Activated T-cell treated with anti-CD3 and anti-CD28 coated beads, Interleukin-2, amount 50 U/mL, for 72 hours (primary cell): ENCODE measurements around the gene SMARCD1. TPM values are rescaled to one million over a fixed set of nuclear protein-coding genes. Genes with fewer than 3 reads are reported as not detected.

Source experiments
- ATAC-seq, 2 donors: fragments of 150-1000 bp; cut with Tn5 transposase; replicated peaks in 1 of 2; 2 replicates each; pipeline ENCODE4 v1.10.0; 2021; ENCODE audit warnings: moderate library complexity in 2 of 2, mild to moderate bottlenecking in 1 of 2
- DNase-seq, 2 donors: peaks; one replicate each; pipeline ENCODE4 v3.0.0; 2021 to 2022; ENCODE audit warnings: mixed read lengths in 1 of 2
- H3K27ac Mint-ChIP-seq: one replicate; pipeline ENCODE4 v1.8.0; 2022; ENCODE audit warnings: mild to moderate bottlenecking, moderate library complexity, mixed read lengths
- H3K27me3 Mint-ChIP-seq: one replicate; pipeline ENCODE4 v1.8.0; 2022; ENCODE audit warnings: low read depth, mixed read lengths
- H3K36me3 Mint-ChIP-seq, 2 donors: one replicate each; pipeline ENCODE4 v1.8.0; 2022; ENCODE audit warnings: mixed read lengths in 2 of 2, mild to moderate bottlenecking in 1 of 2; ENCODE audit not compliant: insufficient read depth in 2 of 2
- H3K4me1 Mint-ChIP-seq: one replicate; pipeline ENCODE4 v1.8.0; 2022; ENCODE audit warnings: low read depth, mixed read lengths
- H3K4me3 Mint-ChIP-seq, 2 donors: one replicate each; pipeline ENCODE4 v1.8.0; 2022; ENCODE audit warnings: mild to moderate bottlenecking in 2 of 2, mixed read lengths in 2 of 2, moderate library complexity in 2 of 2
- H3K9me3 Mint-ChIP-seq, 2 donors: one replicate each; pipeline ENCODE4 v1.8.0; 2022; ENCODE audit warnings: mixed read lengths in 2 of 2
- total RNA-seq, 2 donors: library from RNA; stranded (reverse); gene quantifications; one replicate each; pipeline ENCODE4 v1.2.3, GENCODE V29; 2022

The SMARCD1 gene
- total RNA-seq, 2 donors from 2014 or later, result 91.0 to 111 TPM

DNA sequence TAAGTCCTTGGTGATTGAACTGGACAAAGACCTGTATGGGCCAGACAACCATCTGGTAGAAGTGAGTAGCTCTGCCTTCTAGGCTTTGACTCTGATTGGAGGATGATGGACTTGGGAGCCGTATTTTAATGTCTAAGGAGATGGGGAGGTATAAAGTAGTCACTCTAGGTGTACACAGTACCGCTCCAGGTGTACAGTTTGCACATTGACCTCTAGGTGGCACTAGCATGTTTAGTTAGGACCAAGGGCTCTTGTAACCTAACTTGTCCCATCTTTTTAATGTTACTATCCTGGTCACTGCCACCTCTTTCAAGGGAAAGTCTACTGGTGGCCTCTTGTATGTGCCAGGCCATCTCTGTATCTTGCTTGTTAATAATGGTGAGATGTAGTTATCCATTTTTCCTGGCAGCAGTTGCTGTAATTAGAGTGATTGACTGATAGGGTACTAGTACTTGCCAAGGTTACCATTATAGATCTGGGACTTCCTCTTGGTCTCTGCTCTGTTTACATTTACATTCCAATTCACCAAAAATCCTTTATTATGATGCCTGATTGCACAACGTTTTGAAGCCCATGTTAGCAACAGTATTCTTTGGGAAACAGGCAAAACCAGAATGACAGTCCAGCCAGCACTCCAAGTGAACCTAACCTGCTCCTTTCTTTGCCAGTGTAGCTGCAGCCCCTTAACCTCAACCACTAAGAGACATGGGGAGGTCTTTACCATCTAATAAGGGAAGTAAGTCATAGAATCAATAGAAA is 3.6 kb downstream of the SMARCD1 start:
- H3K9me3 Mint-ChIP-seq, result no peaks in the 10 kb centered on the region
- H3K27me3 Mint-ChIP-seq, result no peaks in the 10 kb centered on the region
- DNase-seq (peak; percentile 63 to 66), ATAC-seq (peak; percentile 33 to 37)
- H3K4me1 Mint-ChIP-seq, result peaks cover 42% of the 10 kb centered on the region
- peak overlapping the region; percentile 41 to 78 for H3K4me3 Mint-ChIP-seq
- H3K27ac Mint-ChIP-seq, result peak overlapping the region; percentile 96
- H3K36me3 Mint-ChIP-seq, result peaks cover 6 to 15% of the 10 kb centered on the region in 2 donors

DNA sequence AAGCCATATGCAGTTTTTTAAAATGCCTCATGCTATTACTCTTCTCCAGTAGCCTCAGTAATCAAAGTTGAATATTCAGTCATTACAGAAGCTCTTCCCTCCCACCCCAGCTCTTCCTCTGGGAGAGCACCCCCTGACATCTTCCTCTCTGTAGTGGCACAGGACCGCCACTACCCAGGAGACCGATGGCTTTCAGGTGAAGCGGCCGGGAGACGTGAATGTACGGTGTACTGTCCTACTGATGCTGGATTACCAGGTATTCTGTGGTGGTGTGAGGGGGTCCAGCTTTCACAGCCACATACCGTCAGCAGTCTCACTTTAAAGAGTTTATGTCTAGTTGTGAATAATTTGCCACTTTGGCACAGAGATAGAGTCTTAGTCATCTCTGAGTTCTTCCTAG is 4.6 kb downstream of the SMARCD1 start:
- Mint-ChIP-seq H3K9me3 (no peaks in the 10 kb centered on the region), H3K4me1 (peaks cover 39% of the 10 kb centered on the region), H3K27ac (no peak overlapping the region), H3K4me3 (no peak overlapping the region), H3K27me3 (no peaks in the 10 kb centered on the region), H3K36me3 (peaks cover 6 to 16% of the 10 kb centered on the region in 2 donors)
- ATAC-seq, result no peak
- no peak for DNase-seq

DNA sequence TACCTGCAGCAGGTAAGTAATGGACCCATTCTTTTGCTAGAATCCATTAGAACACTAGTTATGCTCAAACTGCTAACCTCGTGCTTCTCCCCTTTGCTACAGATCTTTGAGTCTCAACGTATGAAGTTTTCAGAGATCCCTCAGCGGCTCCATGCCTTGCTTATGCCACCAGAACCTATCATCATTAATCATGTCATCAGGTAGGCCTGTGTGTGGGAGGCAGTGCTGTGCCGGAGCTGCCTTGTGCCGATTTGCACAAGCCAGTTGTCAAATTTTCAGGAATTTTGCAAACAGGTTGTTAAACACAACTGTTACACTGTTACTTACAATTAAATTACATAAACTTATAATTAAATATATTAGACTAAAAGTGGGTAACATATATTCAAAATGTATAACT is 5.2 kb downstream of the SMARCD1 start:
- Mint-ChIP-seq H3K27ac (no peak overlapping the region), H3K4me1 (peaks cover 37% of the 10 kb centered on the region), H3K4me3 (no peak overlapping the region), H3K9me3 (no peaks in the 10 kb centered on the region), H3K27me3 (no peaks in the 10 kb centered on the region), H3K36me3 (peaks cover 6 to 17% of the 10 kb centered on the region in 2 donors)
- DNase-seq (no peak), ATAC-seq (no peak)

DNA sequence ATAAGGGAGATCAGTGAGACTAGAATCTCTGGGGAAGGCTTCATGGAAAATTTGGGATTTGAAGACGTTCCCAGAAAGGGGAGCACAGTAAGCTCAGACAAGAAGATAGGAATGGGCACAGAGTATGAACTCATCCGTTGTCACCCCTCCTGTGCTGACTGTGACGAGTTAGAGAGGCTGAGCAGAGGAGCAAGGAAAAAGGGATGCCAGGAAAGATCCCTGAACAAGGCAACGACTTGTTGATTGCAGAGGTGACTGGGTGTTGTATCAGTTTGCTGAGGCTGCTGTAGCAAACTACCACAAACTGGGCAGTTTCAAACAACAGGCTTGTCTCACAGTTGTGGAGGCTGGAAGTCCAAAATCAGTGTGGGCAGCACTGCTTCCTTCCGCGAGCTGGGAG is 12.8 kb downstream of the SMARCD1 start:
- Mint-ChIP-seq H3K27me3 (no peaks in the 10 kb centered on the region), H3K36me3 (peaks cover 15 to 33% of the 10 kb centered on the region in 2 donors), H3K9me3 (no peaks in the 10 kb centered on the region), H3K4me3 (no peak overlapping the region), H3K4me1 (no peaks in the 10 kb centered on the region), H3K27ac (no peak overlapping the region)
- DNase-seq (no peak), ATAC-seq (no peak)

DNA sequence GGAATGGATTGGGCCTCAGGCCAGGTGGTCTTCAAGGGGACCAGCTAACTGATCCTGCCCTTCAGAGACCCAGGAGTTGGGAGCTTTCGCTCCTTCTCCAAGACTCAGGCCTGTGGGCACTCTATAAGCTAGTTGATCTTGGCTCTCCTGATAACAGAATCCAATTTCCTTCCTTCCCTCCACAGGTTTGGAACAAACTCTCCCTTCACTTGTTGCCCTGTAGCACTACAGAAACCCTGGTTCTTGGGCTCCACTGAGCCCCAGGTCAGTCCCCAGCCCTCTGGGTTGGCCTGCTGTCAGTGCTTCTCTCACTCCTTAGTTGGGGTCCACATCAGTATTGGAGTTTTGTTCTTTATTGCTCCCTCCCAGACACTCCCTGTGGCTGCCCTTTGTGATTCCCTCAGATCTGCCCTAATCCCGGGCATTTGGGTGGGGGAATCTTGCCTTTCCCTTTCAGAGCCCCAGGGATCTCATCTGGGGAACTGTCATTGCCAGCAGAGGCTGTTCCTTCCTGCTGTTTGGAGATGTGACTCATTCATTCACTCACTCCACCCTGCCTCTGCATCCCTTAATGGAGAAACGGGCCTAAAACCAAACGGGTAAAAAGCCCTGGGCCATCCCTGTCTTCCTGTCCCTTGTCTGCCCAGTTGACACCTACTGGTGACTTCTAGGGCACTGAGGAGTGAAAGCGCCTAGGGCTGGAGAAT is 14.3 kb downstream of the SMARCD1 start:
- no peak for DNase-seq
- no peak for ATAC-seq
- H3K9me3 Mint-ChIP-seq, result no peaks in the 10 kb centered on the region
- H3K4me3 Mint-ChIP-seq, result no peak overlapping the region
- peaks cover 15 to 32% of the 10 kb centered on the region in 2 donors for H3K36me3 Mint-ChIP-seq
- H3K27me3 Mint-ChIP-seq, result no peaks in the 10 kb centered on the region
- H3K4me1 Mint-ChIP-seq, result peaks cover 5% of the 10 kb centered on the region
- no peak overlapping the region for H3K27ac Mint-ChIP-seq

DNA sequence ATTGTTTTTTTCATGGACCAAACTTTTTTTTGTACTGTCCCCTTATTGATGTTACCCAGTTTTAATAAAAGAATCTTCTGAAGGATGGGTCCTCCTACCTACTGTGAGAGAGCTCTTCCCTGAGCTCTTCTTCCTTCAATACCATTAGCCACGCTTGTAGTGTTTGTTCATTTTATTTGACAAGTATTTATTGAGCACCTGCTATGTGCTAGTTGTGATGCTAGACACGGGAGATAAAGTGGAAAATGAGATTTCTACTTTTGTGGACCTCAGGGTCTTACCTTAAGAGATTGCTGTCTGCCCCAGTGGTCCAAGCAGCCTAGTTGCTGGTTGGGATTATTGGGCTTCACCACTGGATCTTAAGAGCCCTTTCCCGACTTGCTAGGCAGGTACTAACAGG is 15.4 kb downstream of the SMARCD1 start:
- peaks cover 2% of the 10 kb centered on the region for H3K27me3 Mint-ChIP-seq
- H3K36me3 Mint-ChIP-seq, result peaks cover 13 to 30% of the 10 kb centered on the region in 2 donors
- ATAC-seq, result no peak
- H3K4me1 Mint-ChIP-seq, result peaks cover 5% of the 10 kb centered on the region
- H3K27ac Mint-ChIP-seq, result no peak overlapping the region
- H3K4me3 Mint-ChIP-seq, result no peak overlapping the region
- no peak for DNase-seq
- no peaks in the 10 kb centered on the region for H3K9me3 Mint-ChIP-seq

DNA sequence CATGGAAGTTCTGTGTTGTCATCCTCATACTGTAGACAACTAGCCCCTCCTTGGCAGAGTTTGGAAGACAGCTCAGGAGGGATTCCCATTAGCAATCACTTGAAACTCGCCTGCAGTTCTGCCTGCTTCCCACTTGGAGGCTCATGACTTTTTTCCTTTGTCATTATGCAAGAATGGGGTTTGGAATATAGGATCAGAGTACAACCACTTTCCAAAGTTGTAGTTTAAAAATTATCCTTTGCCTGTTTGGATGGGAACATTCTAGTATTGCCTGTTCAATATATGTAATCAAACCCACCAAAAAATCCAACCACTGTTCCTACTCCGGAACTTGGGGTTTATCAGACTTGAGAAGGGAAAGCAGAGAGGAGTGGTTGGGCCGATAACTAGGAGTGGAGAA is 16.5 kb downstream of the SMARCD1 start:
- peaks cover 7% of the 10 kb centered on the region for H3K27me3 Mint-ChIP-seq
- no peak overlapping the region for H3K4me3 Mint-ChIP-seq
- ATAC-seq (no peak), DNase-seq (no peak)
- peaks cover 3 to 20% of the 10 kb centered on the region in 2 donors for H3K36me3 Mint-ChIP-seq
- H3K27ac Mint-ChIP-seq, result no peak overlapping the region
- peaks cover 5% of the 10 kb centered on the region for H3K4me1 Mint-ChIP-seq
- no peaks in the 10 kb centered on the region for H3K9me3 Mint-ChIP-seq

DNA sequence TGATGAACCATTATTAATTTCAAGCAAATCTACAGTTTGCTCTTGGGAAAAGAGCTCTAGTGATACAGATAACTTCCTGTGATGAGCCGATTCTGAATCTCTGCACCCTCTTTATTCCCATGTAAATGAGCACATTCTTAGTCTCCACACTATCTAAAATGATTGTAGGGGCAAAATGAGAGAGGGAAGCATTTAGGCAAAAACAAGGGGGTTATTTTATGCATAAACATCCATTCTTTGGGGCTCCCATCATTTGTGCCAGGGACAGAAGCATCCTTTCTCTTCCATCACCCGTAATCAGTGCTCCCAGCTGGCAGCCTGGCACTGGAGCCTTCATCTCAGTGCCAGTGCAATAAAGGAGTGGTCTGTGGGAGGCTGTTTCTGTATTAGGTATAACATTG is 17.0 kb downstream of the SMARCD1 start:
- no peaks in the 10 kb centered on the region for H3K9me3 Mint-ChIP-seq
- no peak overlapping the region for H3K27ac Mint-ChIP-seq
- H3K4me3 Mint-ChIP-seq, result no peak overlapping the region
- H3K4me1 Mint-ChIP-seq, result peaks cover 5% of the 10 kb centered on the region
- peaks cover 2 to 17% of the 10 kb centered on the region in 2 donors for H3K36me3 Mint-ChIP-seq
- peaks cover 7% of the 10 kb centered on the region for H3K27me3 Mint-ChIP-seq
- DNase-seq (no peak), ATAC-seq (no peak)

DNA sequence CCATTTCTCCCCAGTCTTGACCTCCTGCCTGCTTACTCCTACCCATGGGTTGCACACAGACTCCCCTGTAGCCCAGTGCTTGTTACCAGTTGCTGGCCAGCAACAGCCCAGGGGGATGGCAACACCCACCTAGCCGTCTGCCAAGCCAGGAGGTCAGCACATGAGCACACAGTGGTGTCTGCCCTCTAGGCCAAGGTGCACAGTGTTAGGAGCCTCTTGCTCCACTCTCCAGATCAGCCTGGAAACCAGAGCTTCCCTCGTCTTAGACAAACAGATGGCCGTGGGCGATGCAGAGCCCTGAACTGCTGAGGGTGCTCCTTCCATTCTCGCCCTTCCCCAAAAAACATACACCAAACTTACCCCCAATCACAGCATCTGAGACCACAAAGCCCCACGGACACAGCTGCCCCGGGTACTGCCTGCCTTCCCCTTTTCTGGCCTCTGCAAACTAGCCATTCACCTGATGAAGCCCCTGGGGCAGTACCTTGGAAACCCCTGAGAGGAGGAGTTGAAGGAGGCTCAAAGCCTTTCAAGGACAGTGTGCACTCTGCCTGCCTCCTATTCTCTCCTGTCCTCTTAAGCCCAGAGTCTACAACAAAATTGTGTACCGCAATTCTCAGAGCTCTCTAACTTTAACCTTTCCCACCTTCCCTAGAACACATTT is 17.6 kb downstream of the SMARCD1 start:
- peak overlapping the region; percentile 0 for H3K27ac Mint-ChIP-seq
- H3K36me3 Mint-ChIP-seq, result peaks cover 1 to 10% of the 10 kb centered on the region in 2 donors
- H3K4me1 Mint-ChIP-seq, result peaks cover 5% of the 10 kb centered on the region
- DNase-seq (no peak), ATAC-seq (no peak)
- no peak overlapping the region for H3K4me3 Mint-ChIP-seq
- H3K27me3 Mint-ChIP-seq, result peaks cover 7% of the 10 kb centered on the region
- no peaks in the 10 kb centered on the region for H3K9me3 Mint-ChIP-seq

DNA sequence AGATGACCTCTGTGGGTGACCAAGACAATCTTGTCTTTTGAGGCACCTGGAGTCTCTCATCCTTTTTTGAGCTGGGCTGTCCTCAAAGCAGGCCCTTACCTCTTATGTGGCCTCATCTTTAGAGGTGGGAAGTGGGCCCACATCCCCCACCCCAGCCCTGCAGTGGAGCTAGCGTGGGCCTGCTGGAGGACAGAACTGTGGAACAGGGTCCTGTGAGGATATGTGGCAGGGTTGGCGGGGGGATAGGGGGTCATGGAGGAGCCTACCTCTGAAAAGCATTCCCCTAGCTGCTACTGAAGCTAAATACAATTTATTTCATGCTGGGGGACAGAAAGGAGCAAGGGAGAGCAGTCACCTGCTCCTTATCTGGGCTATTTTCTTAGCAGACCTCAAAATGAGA is 18.2 kb downstream of the SMARCD1 start:
- peaks cover 0 to 7% of the 10 kb centered on the region in 2 donors for H3K36me3 Mint-ChIP-seq
- ATAC-seq (no peak), DNase-seq (no peak)
- no peak overlapping the region for H3K4me3 Mint-ChIP-seq
- no peak overlapping the region for H3K27ac Mint-ChIP-seq
- H3K9me3 Mint-ChIP-seq, result no peaks in the 10 kb centered on the region
- peaks cover 7% of the 10 kb centered on the region for H3K27me3 Mint-ChIP-seq
- peaks cover 5% of the 10 kb centered on the region for H3K4me1 Mint-ChIP-seq

DNA sequence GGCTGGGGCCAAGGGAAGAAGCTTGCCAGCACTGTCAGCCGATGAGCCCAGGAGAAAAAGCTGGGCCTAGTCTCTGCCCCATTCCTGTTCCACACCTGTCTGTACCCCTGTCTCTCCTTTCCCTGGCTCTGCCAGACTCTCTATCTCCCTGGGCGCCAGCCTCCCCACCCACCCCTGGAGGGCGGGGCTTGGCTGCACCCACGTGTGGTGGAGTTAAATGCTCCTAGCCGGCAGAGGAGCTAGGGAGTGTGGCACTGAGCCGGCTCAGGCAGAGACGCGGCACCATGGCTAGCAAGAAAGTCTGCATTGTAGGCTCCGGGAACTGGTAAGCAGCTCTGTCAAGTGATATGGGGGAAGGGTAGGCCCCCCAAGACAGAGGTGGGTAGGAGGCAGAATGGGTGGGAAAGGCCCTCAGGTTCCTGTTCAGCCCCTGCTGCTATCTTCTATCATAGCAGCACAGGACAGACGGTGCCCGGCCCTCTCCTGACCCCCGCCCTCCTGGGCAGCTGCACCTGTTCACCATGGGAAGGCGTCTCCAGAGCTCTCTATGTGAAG is 18.7 kb downstream of the SMARCD1 start, which contains the start of gene GPD1:
Gene GPD1, plus strand, starts transcription at position 242 of the 555 bp plus-strand sequence. Its CDS starts 43 bp downstream, at position 285.
- DNase-seq (peak; percentile 29 to 31), ATAC-seq (peak; percentile 52 to 54)
- H3K36me3 Mint-ChIP-seq, result peaks cover 0 to 6% of the 10 kb centered on the region in 2 donors
- H3K27ac Mint-ChIP-seq, result peak within 1 kb of the TSS; percentile 0
- H3K27me3 Mint-ChIP-seq, result peaks cover 7% of the 10 kb centered on the region
- H3K4me1 Mint-ChIP-seq, result peaks cover 5% of the 10 kb centered on the region
- H3K4me3 Mint-ChIP-seq, result no peak within 1 kb of the TSS
- no peaks in the 10 kb centered on the region for H3K9me3 Mint-ChIP-seq

DNA sequence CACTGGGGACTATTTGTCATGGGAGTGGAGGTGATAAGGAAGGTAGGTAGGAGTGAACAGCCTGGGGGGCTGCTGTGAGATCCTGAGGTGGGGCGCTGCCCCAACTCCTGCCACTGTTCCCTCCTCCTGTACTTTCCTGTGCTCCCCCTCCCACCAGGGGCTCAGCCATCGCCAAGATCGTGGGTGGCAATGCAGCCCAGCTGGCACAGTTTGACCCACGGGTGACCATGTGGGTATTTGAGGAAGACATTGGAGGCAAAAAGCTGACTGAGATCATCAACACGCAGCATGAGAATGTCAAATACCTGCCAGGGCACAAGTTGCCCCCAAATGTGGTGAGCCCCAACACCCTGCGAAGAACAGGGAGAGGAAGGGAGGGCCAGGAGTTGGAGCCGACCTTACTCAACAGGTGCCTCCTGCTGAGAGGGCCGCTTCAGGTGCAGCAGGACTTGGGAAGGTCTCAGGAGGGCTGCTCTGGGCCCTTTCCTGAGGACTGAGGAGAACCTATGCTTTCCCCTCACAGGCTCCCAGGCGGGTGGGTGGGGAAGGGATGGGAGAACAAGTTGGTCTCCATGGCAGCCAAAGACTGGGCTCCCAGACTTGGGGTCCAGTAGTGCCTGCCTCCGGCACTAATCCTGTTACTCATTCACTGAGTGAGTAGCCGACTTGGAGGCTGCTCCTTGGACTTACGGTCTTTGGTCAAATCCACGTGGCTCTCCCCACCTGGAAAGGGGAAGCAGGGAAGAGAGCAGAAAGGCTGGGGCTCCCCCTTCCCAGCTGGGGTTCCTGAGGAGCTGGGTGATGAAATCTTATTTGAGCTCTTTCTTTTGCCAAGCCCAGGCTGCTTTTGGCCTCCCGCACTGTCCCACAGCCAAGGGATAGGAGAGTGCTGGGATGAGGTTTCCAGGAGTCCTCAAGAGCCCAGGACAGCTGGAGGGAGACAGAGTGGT is 19.6 kb downstream of the SMARCD1 start:
- Mint-ChIP-seq H3K27ac (no peak overlapping the region), H3K4me1 (peaks cover 5% of the 10 kb centered on the region), H3K4me3 (no peak overlapping the region), H3K9me3 (no peaks in the 10 kb centered on the region), H3K27me3 (peaks cover 7% of the 10 kb centered on the region), H3K36me3 (peaks cover 0 to 4% of the 10 kb centered on the region in 2 donors)
- no peak for DNase-seq
- ATAC-seq, result no peak
